Spleen (tissue), 11 donors: ENCODE measurements around the gene ERVMER34-1. TPM values are rescaled to one million over a fixed set of nuclear protein-coding genes. Genes with fewer than 3 reads are reported as not detected.

Experiments
- DNase-seq: peaks from one replicate; pipeline ENCODE4 v3.0.0-alpha.2; 2020
- H3K27ac ChIP-seq, 8 donors: fragments of 200-600 bp; sonication (generic) in 7 of 8; 1 replicate in 4 of 8; 2 replicates in 4 of 8; pipeline versions ENCODE4 v1.5.0 to v1.8.0; 2016 to 2021; ENCODE audit warnings: inconsistent platforms in 4 of 8, mild to moderate bottlenecking in 4 of 8, moderate library complexity in 1 of 8
- H3K27me3 ChIP-seq, 7 donors: fragments of 200-600 bp; sonication (generic) in 6 of 7; replicated peaks in 1 of 7; 1 replicate in 4 of 7; 2 replicates in 3 of 7; pipeline versions ENCODE4 v1.5.0 to v1.8.0; 2016 to 2021; ENCODE audit warnings: inconsistent platforms in 3 of 7, mild to moderate bottlenecking in 1 of 7
- H3K36me3 ChIP-seq, 6 donors: fragments of 200-600 bp; sonication (generic) in 5 of 6; 1 replicate in 4 of 6; 2 replicates in 2 of 6; pipeline versions ENCODE4 v1.5.0 to v1.8.0; 2016 to 2021; ENCODE audit warnings: inconsistent platforms in 2 of 6
- H3K4me1 ChIP-seq, 6 donors: fragments of 200-600 bp; sonication (generic) in 5 of 6; 1 replicate in 3 of 6; 2 replicates in 3 of 6; pipeline versions ENCODE4 v1.5.0 to v1.8.0; 2016 to 2021; ENCODE audit warnings: inconsistent platforms in 3 of 6
- H3K4me3 ChIP-seq, 8 donors: fragments of 200-600 bp; sonication (generic) in 7 of 8; 1 replicate in 4 of 8; 2 replicates in 4 of 8; pipeline versions ENCODE4 v1.5.0 to v1.8.0; 2016 to 2021; ENCODE audit warnings: inconsistent platforms in 4 of 8, mild to moderate bottlenecking in 4 of 8, moderate library complexity in 2 of 8
- H3K9me3 ChIP-seq, 8 donors: fragments of 200-600 bp; sonication (generic) in 7 of 8; 1 replicate in 4 of 8; 2 replicates in 4 of 8; pipeline versions ENCODE4 v1.5.0 to v1.8.0; 2016 to 2021; ENCODE audit warnings: inconsistent platforms in 4 of 8
- CTCF ChIP-seq, 11 experiments: fragments of 200-600 bp in 7 of 11; fragments of 450-650 bp in 4 of 11; sonication (generic) in 4 of 11; IDR thresholded peaks in 8 of 11; conservative IDR thresholded peaks in 3 of 11; 1 replicate in 7 of 11; 2 replicates in 4 of 11; pipeline versions ENCODE4 v1.4.0 to v1.8.0; 2016 to 2021; ENCODE audit warnings: antibody characterized with exemption in 11 of 11, inconsistent platforms in 4 of 11, mild to moderate bottlenecking in 1 of 11
- POLR2A ChIP-seq, 3 donors: fragments of 450-650 bp; IDR thresholded peaks; one replicate each; pipeline ENCODE4 v1.5.1; 2017; ENCODE audit warnings: antibody characterized with exemption in 3 of 3, mild to moderate bottlenecking in 1 of 3
- POLR2AphosphoS5 ChIP-seq, 3 donors: sonication (generic); formaldehyde crosslinking; IDR thresholded peaks; one replicate each; pipeline ENCODE4 v1.5.1; 2017; ENCODE audit warnings: antibody characterized with exemption in 3 of 3
- WGBS, 5 donors: extraction: QIAGEN DNeasy Blood & Tissue Kit in 3 of 5; methylation state at CpG; one replicate each; pipeline versions ENCODE4 v1.1.5 to v1.1.7; 2013 to 2018; 5-methylcytosine and 5-hydroxymethylcytosine counted together
- intact Hi-C: fragments of 100-400 bp; cut with DNase I; formaldehyde crosslinking; loops from one replicate; pipeline ENCODE4 v1.15.0; 2023; ENCODE audit warnings: low total_unique reads
- polyA plus RNA-seq, 3 donors: library from polyadenylated mRNA; stranded (reverse); fragments of 200-250 nt; gene quantifications; one replicate each; pipeline ENCODE4 v1.2.1, GENCODE V29; 2013
- total RNA-seq, 7 donors: library from RNA; depleted of rRNA in 3 of 7; stranded (reverse); fragments of >200 nt in 3 of 7; fragmentation: NEBNext Ultra II Directional in 4 of 7; extraction: Animal tissue kit (Norgen Biotek cat#: 25700) in 4 of 7; gene quantifications; one replicate each; pipeline versions ENCODE4 v1.1.0 to v1.2.1, GENCODE V29; 2016 to 2021
- donor health status: healthy with polysubstance abuse.
- donor health status: DM: no; HTN: no; CAD: no; lungs with moderate emphysema.
- donor health status: DM: no; HTN: no; CAD: no.
- donor health status: Bipolar disorder and iron deficiency.
- donor health status: healthy.
- donor health status: DM: no; HTN: no; CAD: no.
- donor health status: DM: yes; HTN: yes; CAD: no.

The ERVMER34-1 gene
- total and polyA plus RNA-seq, 10 donors = 0.09 to 2.6 (median 0.86) TPM

- peaks cover 0 to 4% (median 0%) of the 10 kb centered on the region in 6 donors for H3K4me1 ChIP-seq
- DNase-seq = no peak
- H3K36me3 ChIP-seq = no peaks in the 10 kb centered on the region
- no peak for TF ChIP-seq CTCF (IDR thresholded peaks at IDR 0.05 in 8 of 11, conservative IDR thresholded peaks at IDR 0.05 in 3 of 11)
- TF ChIP-seq POLR2A (IDR thresholded peaks at IDR 0.05) = no peak
- TF ChIP-seq POLR2AphosphoS5 (IDR thresholded peaks at IDR 0.05) = no peak
- 85 to 91% (median 89%) methylated on average over 3 of the region's 3 CpGs for WGBS, 5 donors
- no peak overlapping the region for H3K4me3 ChIP-seq
- intact Hi-C loops = loop anchor here (10.0 kb wide), 1 partner anchor 50 kb away; the partner anchor contains the start of gene USP46
- no peaks in the 10 kb centered on the region for H3K27me3 ChIP-seq
- no peak overlapping the region for H3K27ac ChIP-seq
- H3K9me3 ChIP-seq = no peaks in the 10 kb centered on the region
Observed at GRCh38 chr4:52704661-52705060, 46.6 kb downstream of the ERVMER34-1 start.

GRCh38 chr4:52704133-52704532, 47.1 kb downstream of the ERVMER34-1 start:
- Histone ChIP-seq H3K27me3 (no peaks in the 10 kb centered on the region), H3K27ac (no peak overlapping the region), H3K4me1 (peaks cover 0 to 4% (median 0%) of the 10 kb centered on the region in 6 donors), H3K36me3 (no peaks in the 10 kb centered on the region), H3K9me3 (no peaks in the 10 kb centered on the region), H3K4me3 (no peak overlapping the region)
- no peak for DNase-seq
- intact Hi-C loops = loop anchor here (10.0 kb wide), 1 partner anchor 49 kb away; the partner anchor contains the start of gene USP46
- TF ChIP-seq POLR2AphosphoS5 (IDR thresholded peaks at IDR 0.05) = no peak
- no peak for TF ChIP-seq POLR2A (IDR thresholded peaks at IDR 0.05)
- TF ChIP-seq CTCF (IDR thresholded peaks at IDR 0.05 in 8 of 11, conservative IDR thresholded peaks at IDR 0.05 in 3 of 11) = no peak
- WGBS, 5 donors = 53 to 73% (median 54%) methylated on average over 1 of the region's 1 CpG

- WGBS, 5 donors = 50 to 77% (median 75%) methylated on average over 3 of the region's 3 CpGs
- no peaks in the 10 kb centered on the region for H3K9me3 ChIP-seq
- H3K27me3 ChIP-seq = no peaks in the 10 kb centered on the region
- H3K4me1 ChIP-seq = peaks cover 0 to 4% (median 0%) of the 10 kb centered on the region in 6 donors
- TF ChIP-seq CTCF (IDR thresholded peaks at IDR 0.05 in 8 of 11, conservative IDR thresholded peaks at IDR 0.05 in 3 of 11) (no peak), POLR2A (IDR thresholded peaks at IDR 0.05) (no peak), POLR2AphosphoS5 (IDR thresholded peaks at IDR 0.05) (no peak)
- H3K36me3 ChIP-seq = no peaks in the 10 kb centered on the region
- no peak overlapping the region for H3K27ac ChIP-seq
- H3K4me3 ChIP-seq = no peak overlapping the region
- intact Hi-C loops = loop anchor here (10.0 kb wide), 1 partner anchor 46 kb away; the partner anchor contains the start of gene USP46
- DNase-seq = no peak
Observed at GRCh38 chr4:52701207-52701606, 50.0 kb downstream of the ERVMER34-1 start.

GRCh38 chr4:52694936-52695335, 56.3 kb downstream of the ERVMER34-1 start:
- Histone ChIP-seq H3K36me3 (no peaks in the 10 kb centered on the region), H3K4me3 (no peak overlapping the region), H3K4me1 (no peaks in the 10 kb centered on the region), H3K27ac (no peak overlapping the region), H3K27me3 (no peaks in the 10 kb centered on the region), H3K9me3 (peaks cover 0 to 35% (median 28%) of the 10 kb centered on the region in 8 donors)
- no peak for DNase-seq
- intact Hi-C loops = no loop called here
- 88 to 97% (median 92%) methylated on average over 2 of the region's 2 CpGs for WGBS, 5 donors
- TF ChIP-seq CTCF (IDR thresholded peaks at IDR 0.05 in 8 of 11, conservative IDR thresholded peaks at IDR 0.05 in 3 of 11) (no peak), POLR2AphosphoS5 (IDR thresholded peaks at IDR 0.05) (no peak), POLR2A (IDR thresholded peaks at IDR 0.05) (no peak)
